Neural progenitor cell (in vitro differentiated cells): ENCODE data around the gene WIPF2.

Source experiments
- CTCF ChIP-seq: fragments of 200-600 bp; sonication (generic); IDR thresholded peaks from 2 replicates; pipeline ENCODE4 v1.5.1; 2017; ENCODE audit warnings: antibody characterized with exemption, mild to moderate bottlenecking
- EZH2phosphoT487 ChIP-seq: fragments of 200-600 bp; sonication (generic); IDR thresholded peaks from 2 replicates; pipeline ENCODE4 v1.6.1; 2017; ENCODE audit warnings: antibody characterized with exemption

GRCh38 chr17:40248507-40248906 is 29.4 kb downstream of the WIPF2 start:
- TF ChIP-seq CTCF = no peak
- no peak for TF ChIP-seq EZH2phosphoT487
